SJSA1 (cell line): Measurements from ENCODE around the gene PARP3. TPM values are rescaled to one million over a fixed set of nuclear protein-coding genes. Genes with fewer than 3 reads are reported as not detected.

Experiments
- DNase-seq, 2 experiments: peaks; one replicate each; pipeline ENCODE4 v3.0.0-alpha.2; 2015 to 2020; ENCODE audit warnings: low spot score in 2 of 2, low read depth in 1 of 2
- H3K27ac ChIP-seq: fragments of 250-450 bp; sonication (Bioruptor Pico); 2 replicates; pipeline ENCODE4 v1.5.1; 2020; ENCODE audit warnings: mild to moderate bottlenecking, moderate library complexity
- H3K27me3 ChIP-seq: fragments of 250-450 bp; sonication (Bioruptor Pico); replicated peaks from 2 replicates; pipeline ENCODE4 v1.5.1; 2020; ENCODE audit warnings: mild to moderate bottlenecking, moderate library complexity
- H3K36me3 ChIP-seq: fragments of 250-450 bp; sonication (Bioruptor Pico); 2 replicates; pipeline ENCODE4 v1.5.1; 2020; ENCODE audit warnings: mild to moderate bottlenecking
- H3K4me1 ChIP-seq: fragments of 250-450 bp; sonication (Bioruptor Pico); replicated peaks from 2 replicates; pipeline ENCODE4 v1.6.1; 2021; ENCODE audit warnings: mild to moderate bottlenecking
- H3K4me3 ChIP-seq: fragments of 250-450 bp; sonication (Bioruptor Pico); 2 replicates; pipeline ENCODE4 v1.5.1; 2020; ENCODE audit warnings: mild to moderate bottlenecking
- H3K9me3 ChIP-seq: fragments of 250-450 bp; sonication (Bioruptor Pico); replicated peaks from 2 replicates; pipeline ENCODE4 v1.5.1; 2020; ENCODE audit warnings: mild to moderate bottlenecking
- total RNA-seq: library from RNA; depleted of rRNA; stranded (reverse); fragments of >200 nt; shearing (Covaris generic); gene quantifications from 2 replicates; pipeline ENCODE4 v1.2.3, GENCODE V29; 2014

The PARP3 gene
- total RNA-seq, 1 experiment from 2014 or later = 17.9 TPM

DNA sequence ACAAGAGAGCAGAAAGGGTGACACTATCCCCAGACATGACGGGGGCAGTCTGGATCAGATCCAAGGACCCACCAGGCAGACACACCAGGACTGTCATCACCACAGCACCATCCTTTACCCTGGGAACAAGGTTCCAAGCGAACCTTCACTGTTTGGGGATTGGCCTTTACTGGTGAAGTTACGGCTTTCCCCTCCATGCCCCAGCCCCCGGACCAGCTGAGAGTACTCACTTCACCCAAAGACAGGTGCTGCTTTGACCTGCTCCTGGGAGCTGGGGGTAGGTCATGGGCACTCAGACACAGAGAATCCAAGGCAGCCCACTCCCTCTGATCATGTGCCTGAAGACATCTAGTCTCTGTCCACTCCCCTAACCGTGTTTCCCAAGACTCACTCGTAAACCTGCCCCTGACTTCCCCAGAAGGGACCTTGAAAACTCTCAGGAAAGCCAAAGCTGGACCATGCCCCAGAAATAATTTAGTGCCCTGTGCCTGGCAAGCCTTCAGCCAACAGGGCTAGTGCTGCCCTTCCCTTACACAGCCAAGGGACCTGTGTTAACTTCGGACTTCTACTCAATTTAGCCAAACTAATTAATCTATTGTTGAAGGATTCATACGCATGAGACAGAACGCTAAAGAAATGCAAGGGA is 3.3 kb upstream of the PARP3 start:
- H3K27ac ChIP-seq = no peak overlapping the region
- no peaks in the 10 kb centered on the region for H3K27me3 ChIP-seq
- H3K4me1 ChIP-seq = peaks cover 21% of the 10 kb centered on the region
- no peaks in the 10 kb centered on the region for H3K9me3 ChIP-seq
- peaks cover 47% of the 10 kb centered on the region for H3K36me3 ChIP-seq
- H3K4me3 ChIP-seq = no peak overlapping the region
- no peak for DNase-seq

DNA sequence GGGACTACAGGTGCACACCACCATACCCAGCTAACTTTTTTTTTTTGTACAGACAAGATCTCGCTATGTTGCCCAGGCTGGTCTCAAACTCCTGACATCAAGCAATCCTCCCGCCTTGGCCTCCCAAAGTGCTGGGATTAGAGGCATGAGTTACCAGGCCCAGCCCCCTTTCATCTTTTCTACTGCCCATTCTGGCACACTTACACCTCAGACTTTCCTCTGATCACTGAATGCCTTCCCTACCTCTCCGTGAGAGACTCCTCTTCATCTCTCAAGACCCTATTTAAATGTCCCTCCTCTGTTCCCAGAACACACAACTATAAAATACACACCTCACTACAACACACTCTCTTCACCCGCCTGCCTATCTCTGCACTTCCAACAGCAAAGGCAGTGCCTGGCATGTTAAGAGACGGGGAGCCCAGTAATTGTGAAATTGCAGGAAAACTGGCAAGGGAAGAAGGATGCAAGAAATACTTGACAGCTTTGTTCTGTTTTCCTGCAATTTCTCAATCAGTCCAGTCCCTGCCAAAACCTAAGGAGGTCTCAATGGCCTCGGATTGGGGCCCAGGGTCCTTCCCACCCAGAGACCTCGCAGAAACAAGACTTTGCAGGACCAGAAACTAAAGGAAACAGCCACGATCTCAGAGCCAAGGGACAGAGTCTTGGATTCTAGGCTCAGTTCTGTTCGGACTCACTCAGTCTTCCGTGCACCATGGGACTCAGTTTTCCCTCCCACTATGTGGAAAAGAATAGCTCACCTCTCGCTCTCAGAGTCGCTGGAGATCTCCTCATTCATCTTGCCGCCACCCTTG is 1.3 kb upstream of the PARP3 start:
- Histone ChIP-seq H3K4me3 (peak overlapping the region; percentile 58), H3K9me3 (no peaks in the 10 kb centered on the region), H3K27ac (no peak overlapping the region), H3K4me1 (peaks cover 21% of the 10 kb centered on the region), H3K36me3 (peaks cover 28% of the 10 kb centered on the region), H3K27me3 (no peaks in the 10 kb centered on the region)
- no peak for DNase-seq

DNA sequence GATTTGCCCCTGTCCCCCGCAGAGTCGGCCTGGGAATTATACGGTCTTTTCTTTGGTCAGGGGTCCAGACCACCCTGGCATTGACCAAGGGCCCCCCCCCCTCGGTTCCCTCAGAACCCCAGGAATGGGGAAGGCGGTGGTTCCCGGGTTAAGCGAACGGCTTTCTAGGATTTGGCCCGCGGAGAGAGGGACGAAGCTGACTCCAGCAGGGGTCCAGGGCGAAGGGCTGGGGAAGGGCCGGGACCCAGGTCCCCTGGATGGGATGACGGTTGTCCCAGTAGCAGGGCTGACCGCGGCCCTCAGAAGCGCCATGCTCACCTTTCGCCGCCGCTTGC is 733 bp upstream of the PARP3 start:
- Histone ChIP-seq H3K36me3 (peaks cover 22% of the 10 kb centered on the region), H3K4me1 (peaks cover 21% of the 10 kb centered on the region), H3K4me3 (peak overlapping the region; percentile 58), H3K27me3 (no peaks in the 10 kb centered on the region), H3K9me3 (no peaks in the 10 kb centered on the region), H3K27ac (no peak overlapping the region)
- no peak for DNase-seq

DNA sequence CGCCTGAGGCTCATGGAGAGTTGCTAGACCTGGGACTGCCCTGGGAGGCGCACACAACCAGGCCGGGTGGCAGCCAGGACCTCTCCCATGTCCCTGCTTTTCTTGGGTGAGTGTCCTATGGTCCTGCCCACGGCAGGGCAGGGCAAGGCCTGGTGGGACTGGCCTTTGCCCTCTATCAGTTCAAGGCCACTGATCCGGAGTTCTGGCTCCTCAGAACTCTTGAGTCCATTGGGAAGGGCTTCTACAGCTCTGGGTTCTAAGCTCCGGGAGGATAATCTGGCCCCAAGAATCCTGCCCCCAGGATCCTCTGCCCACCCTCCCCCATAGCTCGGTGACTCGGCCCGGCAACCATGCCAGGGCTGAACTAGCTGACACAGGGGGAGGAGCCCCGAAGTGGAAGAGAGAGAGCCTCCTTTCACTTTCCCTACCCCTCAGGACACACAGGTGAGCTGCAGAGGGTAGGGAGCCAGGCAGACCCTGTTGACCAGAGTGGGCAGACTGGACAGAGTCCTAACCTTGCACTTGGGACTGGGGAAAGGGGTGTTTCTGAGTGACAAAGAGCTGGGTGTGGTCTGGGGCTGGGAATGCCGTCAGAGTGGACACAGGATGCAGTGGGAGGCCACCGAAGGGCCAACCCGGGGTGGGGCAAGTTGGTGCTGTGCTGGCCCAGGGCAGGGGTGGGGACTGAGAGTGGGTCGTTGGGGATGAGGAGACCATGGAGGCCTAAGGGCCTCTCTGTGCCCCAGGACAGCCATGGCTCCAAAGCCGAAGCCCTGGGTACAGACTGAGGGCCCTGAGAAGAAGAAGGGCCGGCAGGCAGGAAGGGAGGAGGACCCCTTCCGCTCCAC is 664 bp downstream of the PARP3 start:
- peak; percentile 74 to 79 for DNase-seq
- peaks cover 21% of the 10 kb centered on the region for H3K4me1 ChIP-seq
- peak overlapping the region; percentile 58 for H3K4me3 ChIP-seq
- H3K36me3 ChIP-seq = peaks cover 9% of the 10 kb centered on the region
- H3K27me3 ChIP-seq = no peaks in the 10 kb centered on the region
- peak overlapping the region; percentile 87 for H3K27ac ChIP-seq
- H3K9me3 ChIP-seq = no peaks in the 10 kb centered on the region

DNA sequence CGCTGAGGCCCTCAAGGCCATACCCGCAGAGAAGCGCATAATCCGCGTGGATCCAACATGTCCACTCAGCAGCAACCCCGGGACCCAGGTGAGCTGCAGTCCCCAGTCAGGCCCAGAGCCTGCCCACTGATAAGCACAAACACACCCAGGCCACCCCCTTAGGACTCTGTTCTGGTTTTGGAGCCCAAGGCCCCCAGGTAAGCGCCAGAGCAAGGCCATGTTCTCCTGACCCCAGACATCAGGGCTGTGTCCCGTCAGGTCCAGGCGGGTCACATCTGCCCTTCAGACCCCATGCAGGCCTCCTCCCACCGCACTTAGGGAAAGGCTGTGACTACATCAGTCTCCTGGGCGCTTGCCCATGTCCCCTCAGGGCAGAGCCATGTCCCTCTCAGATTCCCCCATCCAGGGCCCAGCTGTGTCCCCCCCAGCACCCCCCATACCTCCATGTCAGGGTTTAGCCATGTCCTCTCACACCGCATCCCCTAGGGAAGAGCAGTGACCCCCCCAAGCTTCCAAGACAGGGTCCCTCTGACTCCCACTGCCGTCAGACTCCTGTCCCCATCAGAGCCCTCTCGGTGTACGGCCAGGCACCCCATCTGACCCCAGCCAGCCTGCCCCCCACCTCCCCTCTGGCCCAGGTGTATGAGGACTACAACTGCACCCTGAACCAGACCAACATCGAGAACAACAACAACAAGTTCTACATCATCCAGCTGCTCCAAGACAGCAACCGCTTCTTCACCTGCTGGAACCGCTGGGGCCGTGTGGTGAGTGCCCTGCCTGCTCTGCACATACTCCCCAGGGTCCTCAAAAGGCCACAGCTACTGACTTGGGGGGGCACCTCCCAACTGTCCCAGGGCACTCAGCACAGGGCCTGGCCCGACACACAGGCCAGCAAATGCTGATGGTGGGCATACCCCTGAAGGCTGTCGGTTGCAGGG is 1.6 kb downstream of the PARP3 start:
- H3K4me1 ChIP-seq = peaks cover 21% of the 10 kb centered on the region
- no peaks in the 10 kb centered on the region for H3K27me3 ChIP-seq
- peak in 1 of 2 experiments; percentile 37 for DNase-seq
- no peaks in the 10 kb centered on the region for H3K9me3 ChIP-seq
- peaks cover 6% of the 10 kb centered on the region; the same call in 1 of the 2 replicates for H3K36me3 ChIP-seq
- H3K4me3 ChIP-seq = no peak overlapping the region
- H3K27ac ChIP-seq = peak overlapping the region; percentile 87

DNA sequence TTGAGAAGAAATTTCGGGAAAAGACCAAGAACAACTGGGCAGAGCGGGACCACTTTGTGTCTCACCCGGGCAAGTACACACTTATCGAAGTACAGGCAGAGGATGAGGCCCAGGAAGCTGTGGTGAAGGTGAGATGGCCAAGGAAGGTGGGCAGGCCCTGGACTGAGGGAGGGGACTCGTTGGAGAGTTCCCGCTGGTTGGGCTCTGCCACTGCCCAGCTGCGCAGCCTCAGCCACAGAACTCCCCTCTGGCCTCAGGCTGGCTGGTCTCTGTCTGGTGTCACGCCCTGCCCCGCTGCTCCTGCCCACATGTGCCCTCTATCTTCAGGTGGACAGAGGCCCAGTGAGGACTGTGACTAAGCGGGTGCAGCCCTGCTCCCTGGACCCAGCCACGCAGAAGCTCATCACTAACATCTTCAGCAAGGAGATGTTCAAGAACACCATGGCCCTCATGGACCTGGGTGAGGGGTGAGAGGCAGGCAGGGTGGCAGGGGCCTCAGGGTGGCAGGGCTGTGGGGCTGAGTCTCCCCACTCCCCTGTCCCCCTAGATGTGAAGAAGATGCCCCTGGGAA is 2.4 kb downstream of the PARP3 start:
- Histone ChIP-seq H3K4me1 (peaks cover 21% of the 10 kb centered on the region), H3K27ac (no peak overlapping the region), H3K27me3 (no peaks in the 10 kb centered on the region), H3K9me3 (no peaks in the 10 kb centered on the region), H3K4me3 (no peak overlapping the region), H3K36me3 (no peaks in the 10 kb centered on the region)
- DNase-seq = no peak

DNA sequence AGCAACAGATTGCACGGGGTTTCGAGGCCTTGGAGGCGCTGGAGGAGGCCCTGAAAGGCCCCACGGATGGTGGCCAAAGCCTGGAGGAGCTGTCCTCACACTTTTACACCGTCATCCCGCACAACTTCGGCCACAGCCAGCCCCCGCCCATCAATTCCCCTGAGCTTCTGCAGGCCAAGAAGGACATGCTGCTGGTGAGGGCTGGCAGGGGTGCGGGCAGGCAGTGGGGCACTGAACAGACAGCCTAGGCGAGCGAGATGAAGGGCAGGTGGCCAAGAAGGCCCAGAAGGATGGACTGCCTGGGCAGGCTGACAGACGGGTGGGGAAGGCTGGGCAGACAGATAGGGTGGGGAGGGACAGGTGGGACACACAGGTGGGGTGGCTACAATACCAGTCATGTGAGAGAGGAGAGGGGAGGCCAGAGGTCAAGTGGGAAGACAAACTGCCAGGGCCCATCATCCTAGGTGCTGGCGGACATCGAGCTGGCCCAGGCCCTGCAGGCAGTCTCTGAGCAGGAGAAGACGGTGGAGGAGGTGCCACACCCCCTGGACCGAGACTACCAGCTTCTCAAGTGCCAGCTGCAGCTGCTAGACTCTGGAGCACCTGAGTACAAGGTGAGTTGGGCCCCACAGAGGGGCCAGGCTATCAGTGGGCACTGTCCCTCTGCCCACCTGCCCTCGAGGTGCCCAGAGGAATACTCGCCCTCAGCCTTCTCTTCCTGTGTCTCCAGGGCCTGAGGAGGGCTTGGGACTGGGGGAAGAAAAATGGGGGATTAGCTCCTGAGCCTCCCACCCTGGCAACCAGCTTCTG is 3.1 kb downstream of the PARP3 start:
- H3K27me3 ChIP-seq = no peaks in the 10 kb centered on the region
- H3K4me3 ChIP-seq = no peak overlapping the region
- peaks cover 21% of the 10 kb centered on the region for H3K4me1 ChIP-seq
- DNase-seq = no peak
- no peak overlapping the region for H3K27ac ChIP-seq
- no peaks in the 10 kb centered on the region for H3K9me3 ChIP-seq
- no peaks in the 10 kb centered on the region for H3K36me3 ChIP-seq

DNA sequence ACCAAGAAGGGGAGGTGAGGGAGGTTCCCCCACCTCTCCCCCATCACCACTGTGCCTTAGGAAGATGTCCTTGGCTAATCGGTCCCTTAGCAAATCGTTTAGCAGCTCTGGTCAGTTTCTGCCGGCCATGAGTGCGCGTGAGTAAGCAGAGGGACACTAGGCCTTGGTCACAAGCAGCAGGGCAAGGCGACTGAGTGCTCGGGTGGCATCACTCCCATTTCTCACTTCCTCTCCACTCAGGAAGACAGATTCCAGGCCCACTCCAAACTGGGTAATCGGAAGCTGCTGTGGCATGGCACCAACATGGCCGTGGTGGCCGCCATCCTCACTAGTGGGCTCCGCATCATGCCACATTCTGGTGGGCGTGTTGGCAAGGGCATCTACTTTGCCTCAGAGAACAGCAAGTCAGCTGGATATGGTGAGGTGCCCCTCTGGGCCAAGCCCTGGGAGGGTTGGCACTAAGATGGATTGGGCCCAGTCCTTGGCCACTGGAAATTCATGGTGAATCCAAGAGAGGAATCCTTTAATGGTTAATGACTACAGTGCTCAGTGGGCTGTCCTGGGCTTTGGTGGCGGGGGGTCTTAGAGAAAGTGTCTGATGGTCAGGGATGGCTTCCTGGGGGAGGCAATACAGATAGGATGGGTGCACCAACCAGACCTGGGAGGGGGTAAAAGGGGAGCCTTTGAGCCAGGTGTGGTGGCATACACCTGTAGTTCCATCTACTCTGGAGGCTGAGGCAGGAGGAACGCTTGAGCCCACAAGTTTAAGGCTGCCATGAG is 4.0 kb downstream of the PARP3 start:
- Histone ChIP-seq H3K4me1 (peaks cover 15% of the 10 kb centered on the region), H3K27me3 (no peaks in the 10 kb centered on the region), H3K27ac (no peak overlapping the region), H3K4me3 (no peak overlapping the region), H3K9me3 (no peaks in the 10 kb centered on the region), H3K36me3 (no peaks in the 10 kb centered on the region)
- no peak for DNase-seq

DNA sequence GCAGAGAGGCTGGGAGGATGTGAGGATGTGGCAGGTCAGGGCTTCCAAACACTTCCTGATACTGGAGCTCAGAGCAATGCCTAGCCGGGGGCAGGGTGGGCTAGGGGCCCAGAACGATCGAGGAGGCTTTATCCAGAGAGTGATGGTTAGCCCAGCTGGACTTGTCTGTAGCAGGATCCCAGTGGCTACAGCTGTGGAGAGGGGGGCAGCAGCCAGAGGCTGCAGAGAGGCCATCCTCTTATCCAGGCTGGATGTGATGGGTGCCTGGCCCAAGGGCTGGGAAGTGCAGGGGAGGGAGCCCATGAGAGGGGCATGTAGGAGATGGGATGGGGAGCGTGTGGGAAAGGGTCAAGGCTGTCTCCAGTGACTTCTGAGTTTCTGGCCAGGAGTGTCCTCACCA is 4.6 kb downstream of the PARP3 start:
- no peak for DNase-seq
- Histone ChIP-seq H3K4me3 (no peak overlapping the region), H3K4me1 (peaks cover 15% of the 10 kb centered on the region), H3K36me3 (no peaks in the 10 kb centered on the region), H3K27ac (no peak overlapping the region), H3K9me3 (no peaks in the 10 kb centered on the region), H3K27me3 (no peaks in the 10 kb centered on the region)

DNA sequence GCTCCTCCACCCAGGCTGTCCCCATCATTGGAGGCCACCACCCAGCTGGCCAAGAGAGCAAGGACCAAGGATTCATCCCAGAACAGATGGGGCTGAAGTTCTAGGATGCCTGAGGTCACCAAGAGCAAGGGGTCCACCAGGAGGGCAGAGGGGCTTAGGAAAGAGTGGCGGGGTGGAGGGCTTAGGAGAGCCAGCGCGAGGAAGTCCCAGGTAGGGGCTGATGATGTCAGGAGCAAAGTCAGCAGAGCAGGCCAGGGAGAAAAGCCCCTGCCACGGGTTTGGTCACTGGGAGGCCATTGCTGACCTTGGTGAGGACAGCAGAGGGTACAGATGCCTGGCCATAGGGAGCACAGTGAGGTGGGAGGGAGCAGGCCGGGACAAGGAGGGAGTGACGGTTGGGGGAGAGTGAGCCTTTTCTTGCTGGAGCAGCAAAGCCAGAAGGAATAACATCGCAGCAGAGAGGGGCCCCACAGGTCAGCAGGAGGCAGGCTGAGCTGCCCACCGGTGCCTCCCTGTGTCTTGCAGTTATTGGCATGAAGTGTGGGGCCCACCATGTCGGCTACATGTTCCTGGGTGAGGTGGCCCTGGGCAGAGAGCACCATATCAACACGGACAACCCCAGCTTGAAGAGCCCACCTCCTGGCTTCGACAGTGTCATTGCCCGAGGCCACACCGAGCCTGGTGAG is 5.2 kb downstream of the PARP3 start:
- Histone ChIP-seq H3K9me3 (no peaks in the 10 kb centered on the region), H3K27ac (no peak overlapping the region), H3K27me3 (no peaks in the 10 kb centered on the region), H3K36me3 (no peaks in the 10 kb centered on the region), H3K4me3 (no peak overlapping the region), H3K4me1 (peaks cover 12% of the 10 kb centered on the region)
- DNase-seq = no peak

DNA sequence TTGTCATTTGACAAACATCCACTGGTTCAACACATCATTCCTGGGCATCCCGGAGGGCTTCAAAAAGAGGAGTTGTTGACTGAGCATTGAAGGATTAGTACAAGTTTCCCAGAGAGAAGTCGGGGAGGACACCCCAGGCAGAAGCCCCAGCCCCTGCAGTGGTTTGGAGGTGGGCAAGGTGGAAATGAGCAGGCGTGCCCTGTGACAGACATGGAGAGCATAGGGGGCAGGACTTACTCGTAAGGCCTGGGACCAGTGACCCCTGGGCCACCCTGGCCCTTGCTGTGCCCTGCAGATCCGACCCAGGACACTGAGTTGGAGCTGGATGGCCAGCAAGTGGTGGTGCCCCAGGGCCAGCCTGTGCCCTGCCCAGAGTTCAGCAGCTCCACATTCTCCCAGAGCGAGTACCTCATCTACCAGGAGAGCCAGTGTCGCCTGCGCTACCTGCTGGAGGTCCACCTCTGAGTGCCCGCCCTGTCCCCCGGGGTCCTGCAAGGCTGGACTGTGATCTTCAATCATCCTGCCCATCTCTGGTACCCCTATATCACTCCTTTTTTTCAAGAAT is 5.9 kb downstream of the PARP3 start:
- DNase-seq = no peak
- Histone ChIP-seq H3K27me3 (no peaks in the 10 kb centered on the region), H3K36me3 (no peaks in the 10 kb centered on the region), H3K9me3 (no peaks in the 10 kb centered on the region), H3K4me3 (no peak overlapping the region), H3K27ac (no peak overlapping the region), H3K4me1 (peaks cover 5% of the 10 kb centered on the region)
